ENCODE measurements around the gene DENND2A.

Gene DENND2A

DNA sequence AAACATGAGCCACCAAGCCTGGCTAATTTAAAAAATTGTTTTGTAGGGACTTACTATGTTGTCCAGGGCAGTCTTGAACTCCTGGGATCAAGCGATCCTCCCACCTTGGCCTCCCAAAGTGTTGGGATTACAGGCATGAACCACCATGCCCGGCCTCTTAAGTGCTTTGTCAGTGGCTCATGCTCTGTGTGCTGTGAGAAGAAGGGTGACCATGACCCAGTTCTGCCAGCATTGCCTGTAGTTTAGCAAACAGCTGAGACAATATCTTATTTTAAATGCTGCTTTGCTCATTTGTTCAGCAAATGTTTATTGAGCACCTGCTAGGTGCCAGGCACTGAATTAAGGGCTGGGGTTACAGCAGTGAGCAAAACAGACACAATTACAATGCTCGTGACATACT is 41.2 kb upstream of the DENND2A start:
- no peak overlapping the region for H3K23ac ChIP-seq (ENCODE audit: low read length)
- no peak overlapping the region for H3K9ac ChIP-seq (ENCODE audit: low read length)
- no peak for DNase-seq
- no peak overlapping the region for H3K27ac ChIP-seq (ENCODE audit: low read depth, low read length)
- peaks cover 6% of the 10 kb centered on the region for H3K79me1 ChIP-seq (ENCODE audit: low read length)
- no peaks in the 10 kb centered on the region for H3K9me3 ChIP-seq (ENCODE audit: insufficient read depth, low read depth, low read length)
- H3K4me2 ChIP-seq (ENCODE audit: low read length), result no peak overlapping the region
- H3K4me1 ChIP-seq (ENCODE audit: control insufficient read depth in 1 of 2, insufficient read depth in 2 of 2, low read length in 2 of 2), result peaks cover 4 to 10% of the 10 kb centered on the region in 2 experiments
- no peak overlapping the region for H2AFZ ChIP-seq (ENCODE audit: insufficient read depth, low read length, poor library complexity)
- no CpG with 5 or more reads among the region's 3 CpGs for WGBS (ENCODE audit: extremely low coverage, insufficient coverage, insufficient read length)
- H2AK5ac ChIP-seq (ENCODE audit: low read length), result no peak overlapping the region
- no peak overlapping the region for H2BK120ac ChIP-seq (ENCODE audit: insufficient read depth, low read length, poor library complexity)
- H4K91ac ChIP-seq (ENCODE audit: low read depth, low read length), result no peak overlapping the region
- H3K4ac ChIP-seq (ENCODE audit: low read depth, low read length), result no peak overlapping the region
- no peaks in the 10 kb centered on the region for H3K27me3 ChIP-seq (ENCODE audit: insufficient read depth, low read length)
- H3K14ac ChIP-seq (ENCODE audit: low read length), result no peak overlapping the region
- H3K4me3 ChIP-seq (ENCODE audit: low read depth, low read length), result no peak overlapping the region
- peaks cover 14 to 22% of the 10 kb centered on the region in 2 experiments for H3K36me3 ChIP-seq (ENCODE audit: control insufficient read depth in 1 of 2, insufficient read depth in 2 of 2, low read length in 2 of 2)
- H2BK12ac ChIP-seq (ENCODE audit: low read length), result no peak overlapping the region
- H3K18ac ChIP-seq (ENCODE audit: low read length), result no peak overlapping the region
- H4K8ac ChIP-seq (ENCODE audit: low read depth, low read length), result no peak overlapping the region
- H2BK5ac ChIP-seq (ENCODE audit: low read depth, low read length, poor library complexity), result no peak overlapping the region
- H4K12ac ChIP-seq (ENCODE audit: low read depth, low read length), result no peak overlapping the region
- no peaks in the 10 kb centered on the region for H3K79me2 ChIP-seq (ENCODE audit: control insufficient read depth, insufficient read depth, low read length, poor library complexity)

DNA sequence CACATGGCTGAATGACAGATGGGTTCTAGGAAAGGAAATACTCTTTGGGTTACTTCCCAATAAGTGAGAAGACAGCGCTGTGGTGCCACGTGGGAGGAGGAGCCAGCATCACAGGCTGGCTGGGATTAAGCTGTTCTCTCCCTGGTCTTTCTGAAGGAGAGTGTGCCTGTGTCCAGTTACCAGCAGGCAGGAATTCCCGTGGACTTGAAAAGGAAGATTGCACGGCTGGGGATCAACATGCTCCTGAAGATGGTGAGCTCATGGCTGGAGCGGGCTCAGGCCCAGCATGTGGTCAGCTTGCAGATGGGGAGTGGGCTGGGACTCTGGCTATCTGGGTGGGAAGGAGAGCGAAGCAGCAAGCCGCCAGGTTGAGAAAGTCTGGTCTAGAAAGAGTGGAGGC is 40.3 kb upstream of the DENND2A start:
- Histone ChIP-seq H2AFZ (ENCODE audit: insufficient read depth, low read length, poor library complexity) (no peak overlapping the region), H3K4me2 (ENCODE audit: low read length) (no peak overlapping the region), H4K91ac (ENCODE audit: low read depth, low read length) (no peak overlapping the region), H3K79me2 (ENCODE audit: control insufficient read depth, insufficient read depth, low read length, poor library complexity) (no peaks in the 10 kb centered on the region), H3K9me3 (ENCODE audit: insufficient read depth, low read depth, low read length) (no peaks in the 10 kb centered on the region), H4K12ac (ENCODE audit: low read depth, low read length) (no peak overlapping the region), H2BK120ac (ENCODE audit: insufficient read depth, low read length, poor library complexity) (no peak overlapping the region), H3K18ac (ENCODE audit: low read length) (no peak overlapping the region), H2AK5ac (ENCODE audit: low read length) (no peak overlapping the region), H3K27me3 (ENCODE audit: insufficient read depth, low read length) (no peaks in the 10 kb centered on the region), H3K4me3 (ENCODE audit: low read depth, low read length) (no peak overlapping the region), H3K36me3 (ENCODE audit: control insufficient read depth in 1 of 2, insufficient read depth in 2 of 2, low read length in 2 of 2) (peaks cover 13 to 20% of the 10 kb centered on the region in 2 experiments), H3K79me1 (ENCODE audit: low read length) (peaks cover 6% of the 10 kb centered on the region), H4K8ac (ENCODE audit: low read depth, low read length) (no peak overlapping the region), H3K9ac (ENCODE audit: low read length) (no peak overlapping the region), H3K4ac (ENCODE audit: low read depth, low read length) (no peak overlapping the region), H2BK5ac (ENCODE audit: low read depth, low read length, poor library complexity) (no peak overlapping the region), H3K14ac (ENCODE audit: low read length) (no peak overlapping the region), H3K23ac (ENCODE audit: low read length) (no peak overlapping the region), H3K4me1 (ENCODE audit: control insufficient read depth in 1 of 2, insufficient read depth in 2 of 2, low read length in 2 of 2) (peaks cover 4 to 10% of the 10 kb centered on the region in 2 experiments), H2BK12ac (ENCODE audit: low read length) (no peak overlapping the region), H3K27ac (ENCODE audit: low read depth, low read length) (no peak overlapping the region)
- WGBS (ENCODE audit: extremely low coverage, insufficient coverage, insufficient read length), result no CpG with 5 or more reads among the region's 7 CpGs
- no peak for DNase-seq

DNA sequence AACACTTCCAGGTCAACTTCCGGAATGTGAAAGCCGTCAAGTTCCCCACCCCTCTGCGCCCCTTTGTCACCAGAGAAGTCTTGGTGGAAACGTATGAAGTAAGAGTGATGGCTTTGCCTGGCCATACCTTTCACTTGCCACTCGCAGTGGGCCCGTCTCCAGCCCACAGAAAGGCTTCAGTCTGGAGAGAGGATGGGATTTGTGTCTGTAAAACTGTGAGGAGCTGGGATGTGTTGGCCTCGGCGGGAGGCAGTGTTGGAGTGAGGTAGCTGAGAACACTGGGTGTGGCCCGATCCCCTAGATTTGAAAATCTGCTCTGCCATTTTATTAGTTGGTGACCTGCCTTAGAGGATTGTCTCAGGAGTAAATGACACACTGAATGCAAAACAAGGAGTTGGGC is 38.6 kb upstream of the DENND2A start:
- no peak overlapping the region for H2BK120ac ChIP-seq (ENCODE audit: insufficient read depth, low read length, poor library complexity)
- no peak overlapping the region for H3K23ac ChIP-seq (ENCODE audit: low read length)
- no peak overlapping the region for H4K8ac ChIP-seq (ENCODE audit: low read depth, low read length)
- H3K79me1 ChIP-seq (ENCODE audit: low read length), result peaks cover 2% of the 10 kb centered on the region
- H3K4me1 ChIP-seq (ENCODE audit: control insufficient read depth in 1 of 2, insufficient read depth in 2 of 2, low read length in 2 of 2), result peaks cover 0 to 5% of the 10 kb centered on the region in 2 experiments
- DNase-seq, result no peak
- no peaks in the 10 kb centered on the region for H3K9me3 ChIP-seq (ENCODE audit: insufficient read depth, low read depth, low read length)
- H3K4ac ChIP-seq (ENCODE audit: low read depth, low read length), result no peak overlapping the region
- no peaks in the 10 kb centered on the region for H3K79me2 ChIP-seq (ENCODE audit: control insufficient read depth, insufficient read depth, low read length, poor library complexity)
- peaks cover 9 to 13% of the 10 kb centered on the region in 2 experiments for H3K36me3 ChIP-seq (ENCODE audit: control insufficient read depth in 1 of 2, insufficient read depth in 2 of 2, low read length in 2 of 2)
- no peak overlapping the region for H3K27ac ChIP-seq (ENCODE audit: low read depth, low read length)
- H2BK5ac ChIP-seq (ENCODE audit: low read depth, low read length, poor library complexity), result no peak overlapping the region
- H2AK5ac ChIP-seq (ENCODE audit: low read length), result no peak overlapping the region
- H3K27me3 ChIP-seq (ENCODE audit: insufficient read depth, low read length), result no peaks in the 10 kb centered on the region
- no peak overlapping the region for H4K91ac ChIP-seq (ENCODE audit: low read depth, low read length)
- no peak overlapping the region for H2BK12ac ChIP-seq (ENCODE audit: low read length)
- WGBS (ENCODE audit: extremely low coverage, insufficient coverage, insufficient read length), result no CpG with 5 or more reads among the region's 9 CpGs
- no peak overlapping the region for H3K4me2 ChIP-seq (ENCODE audit: low read length)
- no peak overlapping the region for H3K9ac ChIP-seq (ENCODE audit: low read length)
- no peak overlapping the region for H3K14ac ChIP-seq (ENCODE audit: low read length)
- H4K12ac ChIP-seq (ENCODE audit: low read depth, low read length), result no peak overlapping the region
- H3K18ac ChIP-seq (ENCODE audit: low read length), result no peak overlapping the region
- H2AFZ ChIP-seq (ENCODE audit: insufficient read depth, low read length, poor library complexity), result no peak overlapping the region
- no peak overlapping the region for H3K4me3 ChIP-seq (ENCODE audit: low read depth, low read length)

DNA sequence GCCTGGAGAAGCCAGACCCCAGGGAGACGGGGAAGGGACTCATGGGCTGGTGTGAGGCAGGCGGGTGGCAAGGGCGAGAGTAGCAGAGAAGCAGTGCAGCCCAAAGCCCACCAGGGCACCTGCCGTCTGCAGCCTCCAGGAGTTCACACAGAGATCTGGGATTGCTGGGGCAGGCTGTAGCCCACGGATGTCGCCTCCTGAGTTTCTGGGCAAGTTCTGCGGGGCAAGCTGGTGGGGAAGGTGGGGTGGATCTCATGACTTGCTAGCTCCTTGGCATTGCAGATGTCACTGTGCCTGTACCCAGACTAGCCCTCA is 38.2 kb upstream of the DENND2A start:
- H3K4me3 ChIP-seq (ENCODE audit: low read depth, low read length), result no peak overlapping the region
- DNase-seq, result no peak
- no peak overlapping the region for H2AFZ ChIP-seq (ENCODE audit: insufficient read depth, low read length, poor library complexity)
- no peak overlapping the region for H3K18ac ChIP-seq (ENCODE audit: low read length)
- H2BK5ac ChIP-seq (ENCODE audit: low read depth, low read length, poor library complexity), result no peak overlapping the region
- H3K27me3 ChIP-seq (ENCODE audit: insufficient read depth, low read length), result no peaks in the 10 kb centered on the region
- H3K79me2 ChIP-seq (ENCODE audit: control insufficient read depth, insufficient read depth, low read length, poor library complexity), result no peaks in the 10 kb centered on the region
- no peak overlapping the region for H3K9ac ChIP-seq (ENCODE audit: low read length)
- H3K14ac ChIP-seq (ENCODE audit: low read length), result no peak overlapping the region
- no peak overlapping the region for H3K23ac ChIP-seq (ENCODE audit: low read length)
- no peak overlapping the region for H3K4me2 ChIP-seq (ENCODE audit: low read length)
- H3K36me3 ChIP-seq (ENCODE audit: control insufficient read depth in 1 of 2, insufficient read depth in 2 of 2, low read length in 2 of 2), result peaks cover 9 to 13% of the 10 kb centered on the region in 2 experiments
- no peak overlapping the region for H3K27ac ChIP-seq (ENCODE audit: low read depth, low read length)
- peaks cover 2 to 7% of the 10 kb centered on the region in 2 experiments for H3K4me1 ChIP-seq (ENCODE audit: control insufficient read depth in 1 of 2, insufficient read depth in 2 of 2, low read length in 2 of 2)
- H3K9me3 ChIP-seq (ENCODE audit: insufficient read depth, low read depth, low read length), result no peaks in the 10 kb centered on the region
- H2BK12ac ChIP-seq (ENCODE audit: low read length), result no peak overlapping the region
- H4K12ac ChIP-seq (ENCODE audit: low read depth, low read length), result no peak overlapping the region
- no peak overlapping the region for H2BK120ac ChIP-seq (ENCODE audit: insufficient read depth, low read length, poor library complexity)
- no peak overlapping the region for H3K4ac ChIP-seq (ENCODE audit: low read depth, low read length)
- H2AK5ac ChIP-seq (ENCODE audit: low read length), result no peak overlapping the region
- no CpG with 5 or more reads among the region's 7 CpGs for WGBS (ENCODE audit: extremely low coverage, insufficient coverage, insufficient read length)
- H4K8ac ChIP-seq (ENCODE audit: low read depth, low read length), result no peak overlapping the region
- peaks cover 2% of the 10 kb centered on the region for H3K79me1 ChIP-seq (ENCODE audit: low read length)
- no peak overlapping the region for H4K91ac ChIP-seq (ENCODE audit: low read depth, low read length)
